Gastroesophageal sphincter (tissue), 4 donors: Measurements from ENCODE around the gene SFSWAP. TPM values are rescaled to one million over a fixed set of nuclear protein-coding genes. Genes with fewer than 3 reads are reported as not detected.

Source experiments
- ATAC-seq: fragments of 150-250 bp; one replicate; pipeline ENCODE4 v1.9.1; 2016; ENCODE audit warnings: mild to moderate bottlenecking, moderate library complexity
- H3K27ac ChIP-seq, 4 donors: fragments of 200-600 bp; sonication (generic) in 3 of 4; 1 replicate in 3 of 4; 2 replicates in 1 of 4; pipeline ENCODE4 v1.5.1; 2016 to 2019
- H3K27me3 ChIP-seq: fragments of 200-600 bp; sonication (generic); one replicate; pipeline ENCODE4 v1.5.1; 2019
- H3K36me3 ChIP-seq, 2 donors: fragments of 200-600 bp; sonication (generic); one replicate each; pipeline ENCODE4 v1.5.1; 2019; ENCODE audit warnings: control low read depth in 1 of 2
- H3K4me1 ChIP-seq, 3 donors: fragments of 200-600 bp; sonication (generic); 1 replicate in 2 of 3; 2 replicates in 1 of 3; pipeline ENCODE4 v1.5.1; 2016 to 2019; ENCODE audit warnings: control low read depth in 2 of 3
- H3K4me3 ChIP-seq, 2 donors: fragments of 200-600 bp; sonication (generic); one replicate each; pipeline ENCODE4 v1.5.1; 2019; ENCODE audit warnings: mild to moderate bottlenecking in 1 of 2, moderate library complexity in 1 of 2
- H3K9me3 ChIP-seq, 3 donors: fragments of 200-600 bp; sonication (generic); one replicate each; pipeline ENCODE4 v1.5.1; 2017 to 2019; ENCODE audit warnings: control low read depth in 2 of 3
- EP300 ChIP-seq: sonication (generic); formaldehyde crosslinking; IDR thresholded peaks from one replicate; pipeline ENCODE4 v1.6.1; 2017; ENCODE audit warnings: antibody characterized with exemption, mild to moderate bottlenecking
- POLR2A ChIP-seq, 2 donors: fragments of 450-650 bp; IDR thresholded peaks; one replicate each; pipeline ENCODE4 v1.6.1; 2017; ENCODE audit warnings: antibody characterized with exemption in 2 of 2, mild to moderate bottlenecking in 2 of 2, moderate library complexity in 1 of 2
- POLR2AphosphoS5 ChIP-seq: sonication (generic); formaldehyde crosslinking; IDR thresholded peaks from one replicate; pipeline ENCODE4 v1.6.1; 2017; ENCODE audit warnings: antibody characterized with exemption
- WGBS, 2 donors: methylation state at CpG; one replicate each; pipeline ENCODE4 v1.1.5; 2018; ENCODE audit warnings: low coverage in 1 of 2; 5-methylcytosine and 5-hydroxymethylcytosine counted together
- total RNA-seq, 4 donors: library from RNA; depleted of rRNA; stranded (reverse); fragments of >200 nt; gene quantifications; one replicate each; pipeline ENCODE4 v1.1.0, GENCODE V29; 2016
- TF ChIP-seq, protein P1 (sequence below), 4 experiments: fragments of 200-600 bp in 2 of 4; fragments of 450-650 bp in 2 of 4; sonication (generic) in 1 of 4; IDR thresholded peaks; one replicate each; pipeline ENCODE4 v1.5.1; 2017 to 2019; ENCODE audit warnings: antibody characterized with exemption in 4 of 4, mild to moderate bottlenecking in 2 of 4, moderate library complexity in 2 of 4

SFSWAP gene
- total RNA-seq, 4 donors from 2014 or later, result 22.4 to 50.4 (median 32.5) TPM

DNA sequence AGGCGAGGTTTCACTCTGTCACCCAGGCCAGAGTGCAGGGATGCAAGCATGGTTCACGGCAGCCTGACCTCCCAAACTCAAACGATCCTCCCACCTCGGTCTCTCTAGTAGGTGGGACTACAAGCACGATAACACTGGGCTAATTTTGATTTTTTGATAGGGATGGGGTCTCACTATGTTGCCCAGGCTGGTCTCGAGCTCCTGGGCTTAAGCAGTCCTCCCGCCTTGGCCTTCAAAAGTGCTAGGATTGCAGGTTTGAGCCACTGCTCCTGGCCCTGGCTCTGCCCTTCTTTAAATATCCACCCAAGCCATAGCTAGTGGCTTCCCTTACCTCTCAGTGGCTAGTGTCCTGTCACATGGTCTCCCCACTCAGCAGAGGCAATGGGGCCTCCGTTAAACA, 17.8 kb downstream of the SFSWAP start:
- WGBS, 2 donors, result 85% methylated on average over 7 of the region's 8 CpGs; no CpG with 5 or more reads in 1 of the 2 donors
- ATAC-seq, result no peak
- H3K27me3 ChIP-seq, result no peaks in the 10 kb centered on the region
- peaks cover 0 to 97% of the 10 kb centered on the region in 2 donors for H3K36me3 ChIP-seq
- H3K4me1 ChIP-seq, result no peaks in the 10 kb centered on the region
- no peak overlapping the region for H3K27ac ChIP-seq
- TF ChIP-seq POLR2AphosphoS5, result no peak
- no peak for TF ChIP-seq EP300
- TF ChIP-seq, protein P1, sequence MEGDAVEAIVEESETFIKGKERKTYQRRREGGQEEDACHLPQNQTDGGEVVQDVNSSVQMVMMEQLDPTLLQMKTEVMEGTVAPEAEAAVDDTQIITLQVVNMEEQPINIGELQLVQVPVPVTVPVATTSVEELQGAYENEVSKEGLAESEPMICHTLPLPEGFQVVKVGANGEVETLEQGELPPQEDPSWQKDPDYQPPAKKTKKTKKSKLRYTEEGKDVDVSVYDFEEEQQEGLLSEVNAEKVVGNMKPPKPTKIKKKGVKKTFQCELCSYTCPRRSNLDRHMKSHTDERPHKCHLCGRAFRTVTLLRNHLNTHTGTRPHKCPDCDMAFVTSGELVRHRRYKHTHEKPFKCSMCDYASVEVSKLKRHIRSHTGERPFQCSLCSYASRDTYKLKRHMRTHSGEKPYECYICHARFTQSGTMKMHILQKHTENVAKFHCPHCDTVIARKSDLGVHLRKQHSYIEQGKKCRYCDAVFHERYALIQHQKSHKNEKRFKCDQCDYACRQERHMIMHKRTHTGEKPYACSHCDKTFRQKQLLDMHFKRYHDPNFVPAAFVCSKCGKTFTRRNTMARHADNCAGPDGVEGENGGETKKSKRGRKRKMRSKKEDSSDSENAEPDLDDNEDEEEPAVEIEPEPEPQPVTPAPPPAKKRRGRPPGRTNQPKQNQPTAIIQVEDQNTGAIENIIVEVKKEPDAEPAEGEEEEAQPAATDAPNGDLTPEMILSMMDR (IDR thresholded peaks at IDR 0.05), result no peak
- no peak for TF ChIP-seq POLR2A (IDR thresholded peaks at IDR 0.05)
- H3K4me3 ChIP-seq, result no peak overlapping the region
- H3K9me3 ChIP-seq, result no peaks in the 10 kb centered on the region

- peaks cover 0 to 98% of the 10 kb centered on the region in 2 donors for H3K36me3 ChIP-seq
Measured at GRCh38 chr12:131729254-131729955, 18.5 kb downstream of the SFSWAP start.

GRCh38 chr12:131732996-131733615, 22.2 kb downstream of the SFSWAP start:
- Histone ChIP-seq H3K4me3 (no peak overlapping the region), H3K36me3 (peaks cover 0 to 88% of the 10 kb centered on the region in 2 donors), H3K4me1 (peaks cover 0 to 4% (median 0%) of the 10 kb centered on the region in 3 donors), H3K27me3 (no peaks in the 10 kb centered on the region), H3K27ac (no peak overlapping the region), H3K9me3 (no peaks in the 10 kb centered on the region)
- 60 to 86% methylated on average over 1 to 13 of the region's 21 CpGs for WGBS, 2 donors
- no peak for ATAC-seq
- TF ChIP-seq POLR2A (IDR thresholded peaks at IDR 0.05), result no peak
- TF ChIP-seq EP300, result no peak
- no peak for TF ChIP-seq POLR2AphosphoS5
- TF ChIP-seq, protein P1 (IDR thresholded peaks at IDR 0.05), result no peak

More at GRCh38 chr12:131729254-131729955, 18.5 kb downstream of the SFSWAP start:
- Histone ChIP-seq H3K27ac (no peak overlapping the region), H3K9me3 (no peaks in the 10 kb centered on the region), H3K4me3 (no peak overlapping the region), H3K27me3 (no peaks in the 10 kb centered on the region), H3K4me1 (no peaks in the 10 kb centered on the region)
- no peak for ATAC-seq
- TF ChIP-seq, protein P1 (IDR thresholded peaks at IDR 0.05), result no peak
- TF ChIP-seq POLR2AphosphoS5, result no peak
- TF ChIP-seq EP300, result no peak
- TF ChIP-seq POLR2A (IDR thresholded peaks at IDR 0.05), result no peak
- 49% methylated on average over 6 to 8 of the region's 9 CpGs for WGBS, 2 donors

- WGBS, 2 donors, result 83% methylated on average over 4 of the region's 10 CpGs; no CpG with 5 or more reads in 1 of the 2 donors
- no peak overlapping the region for H3K27ac ChIP-seq
Measured at GRCh38 chr12:131733874-131734273, 23.0 kb downstream of the SFSWAP start.

More at GRCh38 chr12:131733874-131734273, 23.0 kb downstream of the SFSWAP start:
- TF ChIP-seq POLR2A (IDR thresholded peaks at IDR 0.05) (no peak), POLR2AphosphoS5 (no peak), EP300 (no peak)
- TF ChIP-seq, protein P1 (IDR thresholded peaks at IDR 0.05), result no peak
- Histone ChIP-seq H3K4me3 (no peak overlapping the region), H3K36me3 (peaks cover 0 to 81% of the 10 kb centered on the region in 2 donors), H3K4me1 (peaks cover 0 to 4% (median 0%) of the 10 kb centered on the region in 3 donors), H3K9me3 (no peaks in the 10 kb centered on the region), H3K27me3 (no peaks in the 10 kb centered on the region)
- ATAC-seq, result no peak
